ENCODE results near the gene ZNF302.

DNA sequence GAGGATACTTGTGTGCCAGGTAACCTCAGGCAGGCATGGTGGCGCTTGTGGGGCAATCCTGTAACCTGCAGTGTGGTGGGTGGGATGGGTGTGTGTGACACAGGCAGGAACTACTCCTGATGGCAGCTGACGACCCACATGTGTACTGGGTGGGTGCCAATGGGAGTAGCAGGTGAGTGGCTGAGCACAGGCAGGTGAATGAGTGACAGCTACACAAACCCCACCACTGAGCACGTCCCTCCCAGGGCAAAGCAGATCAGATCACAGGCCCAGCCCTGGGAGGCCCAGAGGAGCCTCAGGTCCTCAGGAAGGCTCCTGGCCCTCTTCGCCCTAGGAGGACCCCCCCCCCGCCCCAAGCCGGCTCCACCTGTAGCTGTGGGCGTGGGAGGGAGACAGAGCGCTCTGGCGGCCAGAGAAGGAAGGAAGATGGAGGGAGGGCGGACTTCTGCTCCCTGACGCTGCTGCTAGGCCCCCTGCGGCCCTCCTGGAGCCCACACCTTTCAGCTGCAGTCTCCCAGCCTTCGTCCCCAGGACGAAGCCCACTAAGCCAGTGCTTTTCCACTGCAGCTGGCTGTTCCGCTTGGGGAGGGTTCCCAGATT lies 55.2 kb downstream of the ZNF302 start:
- no peak for TF ChIP-seq ZNF274 (IDR thresholded peaks at IDR 0.05; ENCODE audit: low read depth, low read length)
- TF ChIP-seq YY1 (IDR thresholded peaks at IDR 0.05; ENCODE audit: insufficient read depth, insufficient read length): no peak

Measured in NT2/D1 (cell line).